PFSK-1 (cell line): ENCODE measurements around the gene ERICH4.

ENCODE experiments used
- POLR2AphosphoS5 ChIP-seq: IDR thresholded peaks from 2 replicates; pipeline ENCODE4 v1.6.1; 2012; ENCODE audit warnings: low read depth, mild to moderate bottlenecking, control low read depth, low read length, moderate library complexity
- REST ChIP-seq, 2 experiments: IDR thresholded peaks; 2 replicates each; pipeline versions ENCODE4 v1.6.1 to v1.8.0; 2011 to 2012; ENCODE audit warnings: low read depth in 2 of 2, low read length in 2 of 2, control low read depth in 1 of 2, inconsistent platforms in 1 of 2, mild to moderate bottlenecking in 1 of 2, moderate library complexity in 1 of 2; ENCODE audit not compliant: insufficient read depth in 1 of 2

- TF ChIP-seq POLR2AphosphoS5 (no peak), REST (IDR thresholded peaks at IDR 0.05; ENCODE audit: insufficient read depth in 1 of 2, low read depth in 2 of 2, low read length in 2 of 2) (no peak)
Observed at GRCh38 chr19:41416194-41416674, 26.7 kb upstream of the ERICH4 start.
